ENCODE results near the gene FKBP5. TPM values are rescaled to one million over a fixed set of nuclear protein-coding genes. Genes with fewer than 3 reads are reported as not detected.

The FKBP5 gene
- total and polyA plus RNA-seq, 12 donors, result 19.7 to 234 (median 119) TPM

GRCh38 chr6:35620706-35621105 is 68.0 kb downstream of the FKBP5 start:
- Histone ChIP-seq H3K27ac (peak overlapping the region in 2 of 5 donors; percentile 58 to 69), H3K36me3 (replicated peaks in 1 of 2) (peaks cover 0 to 67% of the 10 kb centered on the region in 2 donors), H3K4me3 (no peak overlapping the region), H3K4me1 (replicated peaks in 1 of 2) (peaks cover 33 to 47% of the 10 kb centered on the region in 2 donors), H3K27me3 (no peaks in the 10 kb centered on the region), H3K9me3 (replicated peaks in 1 of 3) (no peaks in the 10 kb centered on the region)
- WGBS, 4 donors, result 10 to 32% (median 24%) methylated on average over 1 of the region's 1 CpG
- TF ChIP-seq, protein P1, sequence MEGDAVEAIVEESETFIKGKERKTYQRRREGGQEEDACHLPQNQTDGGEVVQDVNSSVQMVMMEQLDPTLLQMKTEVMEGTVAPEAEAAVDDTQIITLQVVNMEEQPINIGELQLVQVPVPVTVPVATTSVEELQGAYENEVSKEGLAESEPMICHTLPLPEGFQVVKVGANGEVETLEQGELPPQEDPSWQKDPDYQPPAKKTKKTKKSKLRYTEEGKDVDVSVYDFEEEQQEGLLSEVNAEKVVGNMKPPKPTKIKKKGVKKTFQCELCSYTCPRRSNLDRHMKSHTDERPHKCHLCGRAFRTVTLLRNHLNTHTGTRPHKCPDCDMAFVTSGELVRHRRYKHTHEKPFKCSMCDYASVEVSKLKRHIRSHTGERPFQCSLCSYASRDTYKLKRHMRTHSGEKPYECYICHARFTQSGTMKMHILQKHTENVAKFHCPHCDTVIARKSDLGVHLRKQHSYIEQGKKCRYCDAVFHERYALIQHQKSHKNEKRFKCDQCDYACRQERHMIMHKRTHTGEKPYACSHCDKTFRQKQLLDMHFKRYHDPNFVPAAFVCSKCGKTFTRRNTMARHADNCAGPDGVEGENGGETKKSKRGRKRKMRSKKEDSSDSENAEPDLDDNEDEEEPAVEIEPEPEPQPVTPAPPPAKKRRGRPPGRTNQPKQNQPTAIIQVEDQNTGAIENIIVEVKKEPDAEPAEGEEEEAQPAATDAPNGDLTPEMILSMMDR (IDR thresholded peaks at IDR 0.05), result no peak
- TF ChIP-seq POLR2A (IDR thresholded peaks at IDR 0.05), result no peak
- DNase-seq, result no peak
- intact Hi-C loops (cut with DNase I), result no loop called here

GRCh38 chr6:35613762-35614161 is 75.0 kb downstream of the FKBP5 start:
- Histone ChIP-seq H3K27ac (peak overlapping the region in 3 of 5 donors; percentile 4 to 42 (median 10)), H3K27me3 (no peaks in the 10 kb centered on the region), H3K4me3 (no peak overlapping the region), H3K36me3 (replicated peaks in 1 of 2) (peaks cover 0 to 75% of the 10 kb centered on the region in 2 donors), H3K9me3 (replicated peaks in 1 of 3) (no peaks in the 10 kb centered on the region), H3K4me1 (replicated peaks in 1 of 2) (peaks cover 23 to 53% of the 10 kb centered on the region in 2 donors)
- intact Hi-C loops (cut with DNase I), result no loop called here
- DNase-seq, result peak in 1 of 7 donors; percentile 25
- TF ChIP-seq, protein P1 (IDR thresholded peaks at IDR 0.05), result no peak
- TF ChIP-seq POLR2A (IDR thresholded peaks at IDR 0.05), result no peak
- 41 to 54% (median 48%) methylated on average over 1 of the region's 1 CpG for WGBS, 4 donors

DNA sequence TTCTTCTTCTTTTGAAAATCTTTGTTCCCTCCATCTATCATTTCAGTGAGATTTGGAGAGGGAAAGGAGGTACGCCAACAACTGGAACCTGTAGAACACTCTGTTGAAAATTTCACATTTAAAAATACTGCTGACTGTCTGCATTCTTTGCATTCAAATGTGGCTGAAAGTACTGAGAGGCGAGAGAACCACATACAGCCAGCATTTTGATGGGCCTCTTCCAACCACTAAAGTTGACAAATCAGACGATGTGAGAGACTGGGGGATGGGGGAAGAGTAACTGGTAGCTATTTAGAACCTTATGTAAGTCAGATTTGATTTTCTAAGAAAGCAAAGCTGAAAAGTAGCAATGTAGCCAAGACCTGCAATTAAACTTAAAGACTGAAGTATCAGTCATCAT is 77.5 kb downstream of the FKBP5 start:
- DNase-seq, result no peak
- Histone ChIP-seq H3K27me3 (no peaks in the 10 kb centered on the region), H3K4me1 (replicated peaks in 1 of 2) (peaks cover 23 to 55% of the 10 kb centered on the region in 2 donors), H3K27ac (peak overlapping the region in 4 of 5 donors; percentile 11 to 48 (median 36)), H3K9me3 (replicated peaks in 1 of 3) (no peaks in the 10 kb centered on the region), H3K4me3 (no peak overlapping the region), H3K36me3 (replicated peaks in 1 of 2) (peaks cover 0 to 52% of the 10 kb centered on the region in 2 donors)
- intact Hi-C loops (cut with DNase I), result no loop called here
- WGBS, 4 donors, result 64 to 71% (median 66%) methylated on average over 3 of the region's 3 CpGs
- TF ChIP-seq, protein P1 (IDR thresholded peaks at IDR 0.05), result no peak
- TF ChIP-seq POLR2A (IDR thresholded peaks at IDR 0.05), result no peak

GRCh38 chr6:35610830-35611229 is 77.9 kb downstream of the FKBP5 start:
- H3K27me3 ChIP-seq, result no peaks in the 10 kb centered on the region
- H3K27ac ChIP-seq, result peak overlapping the region in 3 of 5 donors; percentile 33 to 48 (median 47)
- WGBS, 4 donors, result 93 to 96% (median 96%) methylated on average over 3 of the region's 3 CpGs
- DNase-seq, result no peak
- intact Hi-C loops (cut with DNase I), result no loop called here
- no peak overlapping the region for H3K4me3 ChIP-seq
- TF ChIP-seq, protein P1 (IDR thresholded peaks at IDR 0.05), result no peak
- no peak for TF ChIP-seq POLR2A (IDR thresholded peaks at IDR 0.05)
- peaks cover 0 to 48% of the 10 kb centered on the region in 2 donors for H3K36me3 ChIP-seq (replicated peaks in 1 of 2)
- no peaks in the 10 kb centered on the region for H3K9me3 ChIP-seq (replicated peaks in 1 of 3)
- peaks cover 25 to 57% of the 10 kb centered on the region in 2 donors for H3K4me1 ChIP-seq (replicated peaks in 1 of 2)

Data from adrenal gland (tissue), 12 donors.